22Rv1 (cell line): ENCODE data around the gene GTF2F2.

Experiments used
- ZFX ChIP-seq: fragments of 450-650 bp; IDR thresholded peaks from 2 replicates; pipeline ENCODE4 v1.6.1; 2017; ENCODE audit warnings: antibody characterized with exemption, borderline replicate concordance
- TF ChIP-seq, protein P1 (sequence below): fragments of 450-650 bp; IDR thresholded peaks from 2 replicates; pipeline ENCODE4 v1.5.1; 2017; ENCODE audit warnings: mild to moderate bottlenecking

GRCh38 chr13:45332036-45332830 lies 211.9 kb downstream of the GTF2F2 start:
- TF ChIP-seq, protein P1, sequence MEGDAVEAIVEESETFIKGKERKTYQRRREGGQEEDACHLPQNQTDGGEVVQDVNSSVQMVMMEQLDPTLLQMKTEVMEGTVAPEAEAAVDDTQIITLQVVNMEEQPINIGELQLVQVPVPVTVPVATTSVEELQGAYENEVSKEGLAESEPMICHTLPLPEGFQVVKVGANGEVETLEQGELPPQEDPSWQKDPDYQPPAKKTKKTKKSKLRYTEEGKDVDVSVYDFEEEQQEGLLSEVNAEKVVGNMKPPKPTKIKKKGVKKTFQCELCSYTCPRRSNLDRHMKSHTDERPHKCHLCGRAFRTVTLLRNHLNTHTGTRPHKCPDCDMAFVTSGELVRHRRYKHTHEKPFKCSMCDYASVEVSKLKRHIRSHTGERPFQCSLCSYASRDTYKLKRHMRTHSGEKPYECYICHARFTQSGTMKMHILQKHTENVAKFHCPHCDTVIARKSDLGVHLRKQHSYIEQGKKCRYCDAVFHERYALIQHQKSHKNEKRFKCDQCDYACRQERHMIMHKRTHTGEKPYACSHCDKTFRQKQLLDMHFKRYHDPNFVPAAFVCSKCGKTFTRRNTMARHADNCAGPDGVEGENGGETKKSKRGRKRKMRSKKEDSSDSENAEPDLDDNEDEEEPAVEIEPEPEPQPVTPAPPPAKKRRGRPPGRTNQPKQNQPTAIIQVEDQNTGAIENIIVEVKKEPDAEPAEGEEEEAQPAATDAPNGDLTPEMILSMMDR, result no peak
- no peak for TF ChIP-seq ZFX
